Mesothelial cell of epicardium (in vitro differentiated cells): Measurements from ENCODE around the gene SPTBN1. TPM values are rescaled to one million over a fixed set of nuclear protein-coding genes. Genes with fewer than 3 reads are reported as not detected.

Experiments used
- DNase-seq, 2 experiments: peaks; one replicate each; pipeline ENCODE4 v3.0.0; 2021; ENCODE audit warnings: low spot score in 2 of 2; ENCODE audit not compliant: unreplicated experiment in 2 of 2
- H3K27ac Mint-ChIP-seq: 2 replicates; pipeline ENCODE4 v1.8.0; 2021; ENCODE audit warnings: mixed read lengths
- H3K27me3 Mint-ChIP-seq: 2 replicates; pipeline ENCODE4 v1.8.0; 2021; ENCODE audit warnings: low read depth, mixed read lengths
- H3K36me3 Mint-ChIP-seq: 2 replicates; pipeline ENCODE4 v1.8.0; 2021; ENCODE audit warnings: mixed read lengths
- H3K4me1 Mint-ChIP-seq: 2 replicates; pipeline ENCODE4 v1.8.0; 2021; ENCODE audit warnings: mixed read lengths
- H3K4me3 Mint-ChIP-seq: 2 replicates; pipeline ENCODE4 v1.8.0; 2021; ENCODE audit warnings: mild to moderate bottlenecking, moderate library complexity, mixed read lengths
- H3K9me3 Mint-ChIP-seq: 2 replicates; pipeline ENCODE4 v1.8.0; 2021; ENCODE audit warnings: mixed read lengths
- CTCF ChIP-seq: fragments of 200-600 bp; sonication (generic); IDR thresholded peaks from one replicate; pipeline ENCODE4 v1.5.0; 2021; ENCODE audit warnings: antibody characterized with exemption; ENCODE audit not compliant: unreplicated experiment
- total RNA-seq: library from RNA; stranded (reverse); gene quantifications from 3 replicates; pipeline ENCODE4 v1.2.1, GENCODE V29; 2021

Gene SPTBN1
- total RNA-seq, 1 donor from 2014 or later: 281 TPM

- no peaks in the 10 kb centered on the region for H3K36me3 Mint-ChIP-seq
- no peak overlapping the region for H3K4me3 Mint-ChIP-seq
- no peak overlapping the region for H3K27ac Mint-ChIP-seq
- H3K9me3 Mint-ChIP-seq: no peaks in the 10 kb centered on the region
- TF ChIP-seq CTCF: no peak
- no peaks in the 10 kb centered on the region for H3K27me3 Mint-ChIP-seq
- H3K4me1 Mint-ChIP-seq: peaks cover 32% of the 10 kb centered on the region
- no peak for DNase-seq
Observed at GRCh38 chr2:54434711-54435110, 21.4 kb upstream of the SPTBN1 start.

- no peaks in the 10 kb centered on the region for H3K36me3 Mint-ChIP-seq
- DNase-seq: no peak
- no peak for TF ChIP-seq CTCF
- H3K9me3 Mint-ChIP-seq: no peaks in the 10 kb centered on the region
- H3K27me3 Mint-ChIP-seq: no peaks in the 10 kb centered on the region
- H3K27ac Mint-ChIP-seq: peak overlapping the region; percentile 81
- peaks cover 28% of the 10 kb centered on the region for H3K4me1 Mint-ChIP-seq
- H3K4me3 Mint-ChIP-seq: no peak overlapping the region
Observed at GRCh38 chr2:54435325-54436226, 20.6 kb upstream of the SPTBN1 start.

GRCh38 chr2:54437588-54437987 lies 18.5 kb upstream of the SPTBN1 start:
- peaks cover 25% of the 10 kb centered on the region for H3K4me1 Mint-ChIP-seq
- H3K27me3 Mint-ChIP-seq: no peaks in the 10 kb centered on the region
- no peak overlapping the region for H3K4me3 Mint-ChIP-seq
- no peaks in the 10 kb centered on the region for H3K36me3 Mint-ChIP-seq
- no peak for DNase-seq
- H3K9me3 Mint-ChIP-seq: no peaks in the 10 kb centered on the region
- H3K27ac Mint-ChIP-seq: no peak overlapping the region
- TF ChIP-seq CTCF: no peak

GRCh38 chr2:54438271-54438670 lies 17.9 kb upstream of the SPTBN1 start:
- Mint-ChIP-seq H3K4me1 (peaks cover 23% of the 10 kb centered on the region), H3K36me3 (no peaks in the 10 kb centered on the region), H3K27ac (no peak overlapping the region), H3K27me3 (no peaks in the 10 kb centered on the region), H3K4me3 (no peak overlapping the region), H3K9me3 (no peaks in the 10 kb centered on the region)
- no peak for TF ChIP-seq CTCF
- no peak for DNase-seq

- Mint-ChIP-seq H3K4me3 (no peak overlapping the region), H3K4me1 (peaks cover 15% of the 10 kb centered on the region), H3K27ac (no peak overlapping the region), H3K27me3 (no peaks in the 10 kb centered on the region), H3K36me3 (no peaks in the 10 kb centered on the region), H3K9me3 (no peaks in the 10 kb centered on the region)
- TF ChIP-seq CTCF: no peak
- no peak for DNase-seq
Observed at GRCh38 chr2:54439582-54439981, 16.5 kb upstream of the SPTBN1 start.
